GM12878 (cell line): ENCODE data around the gene SLC22A23. TPM values are rescaled to one million over a fixed set of nuclear protein-coding genes. Genes with fewer than 3 reads are reported as not detected.

Source experiments
- ATAC-seq: fragments of 200-7000 bp; cut with Tn5 transposase; 3 replicates; pipeline ENCODE4 v1.9.1; 2020; ENCODE audit warnings: mild to moderate bottlenecking, moderate library complexity
- BruUV-seq: library from RNA; stranded (reverse); fragments of 400-500 nt; replicated peaks from 2 replicates; lab custom pipeline; 2021; lab: Mats Ljungman, UMichigan
- CTCF ChIA-PET: fragments of 300-600 bp; sonication (Branson Sonifier 250); formaldehyde crosslinking; extraction: SDS; loops from one replicate; lab custom pipeline; 2021; ENCODE audit warnings: inconsistent platforms; lab: Yijun Ruan, JAX
- POLR2A ChIA-PET: fragments of 350-600 bp; formaldehyde crosslinking; extraction: SDS; loops from one replicate; lab custom pipeline; 2021; ENCODE audit warnings: inconsistent platforms; lab: Charles Lee
- RAD21 ChIA-PET: fragments of 300-600 bp; sonication (Branson Sonifier 250); formaldehyde crosslinking; loops from one replicate; lab custom pipeline; 2023; ENCODE audit warnings: antibody characterized with exemption; ENCODE audit not compliant: unreplicated experiment; lab: Charles Lee
- SMC1A ChIA-PET: fragments of 300-600 bp; sonication (Branson Sonifier 250); formaldehyde crosslinking; loops from one replicate; lab custom pipeline; 2023; ENCODE audit not compliant: unreplicated experiment, uncharacterized antibody; lab: Charles Lee
- DNase-seq: peaks from one replicate; pipeline ENCODE4 v3.0.0-alpha.2; 2011; ENCODE audit warnings: low read depth, low spot score
- FAIRE-seq: peaks from 3 replicates; lab custom pipeline; 2011; peaks lifted over from hg19 to GRCh38; lab: Jason Lieb, UNC
- H2AFZ ChIP-seq: 2 replicates; pipeline ENCODE4 v1.6.0; 2011; ENCODE audit warnings: low read depth, low read length, control low read depth; ENCODE audit not compliant: control insufficient read depth
- H3K27ac ChIP-seq: 2 replicates; pipeline ENCODE4 v1.5.1; 2011; ENCODE audit warnings: control low read depth; ENCODE audit not compliant: control insufficient read depth, insufficient read depth
- H3K27me3 ChIP-seq, 2 experiments: replicated peaks in 1 of 2; 2 replicates each; pipeline versions ENCODE4 v1.6.0 to v1.6.1; 2011; ENCODE audit warnings: low read length in 1 of 2; ENCODE audit not compliant: control insufficient read depth in 2 of 2, insufficient read depth in 2 of 2
- H3K36me3 ChIP-seq, 2 experiments: 2 replicates each; pipeline ENCODE4 v1.5.1; 2011; ENCODE audit warnings: low read length in 1 of 2; ENCODE audit not compliant: control insufficient read depth in 2 of 2, insufficient read depth in 2 of 2
- H3K4me1 ChIP-seq: 2 replicates; pipeline ENCODE4 v1.6.1; 2011; ENCODE audit warnings: mild to moderate bottlenecking, low read length, moderate library complexity, mixed read lengths; ENCODE audit not compliant: control insufficient read depth, insufficient read depth
- H3K4me2 ChIP-seq: 2 replicates; pipeline ENCODE4 v1.6.0; 2011; ENCODE audit warnings: control low read depth; ENCODE audit not compliant: control insufficient read depth, insufficient read depth
- H3K4me3 ChIP-seq: fragments of 200-600 bp; sonication (generic); 2 replicates; pipeline ENCODE4 v1.5.1; 2016
- H3K79me2 ChIP-seq: 2 replicates; pipeline ENCODE4 v1.6.0; 2011; ENCODE audit warnings: low read length; ENCODE audit not compliant: control insufficient read depth, insufficient read depth
- H3K9ac ChIP-seq: 2 replicates; pipeline ENCODE4 v1.8.0; 2011; ENCODE audit warnings: low read length, control low read depth, mixed read lengths; ENCODE audit not compliant: control insufficient read depth, insufficient read depth
- H3K9me3 ChIP-seq: replicated peaks from 3 replicates; pipeline ENCODE4 v1.5.1; 2011; ENCODE audit warnings: mild to moderate bottlenecking, low read length; ENCODE audit not compliant: control insufficient read depth, insufficient read depth
- H4K20me1 ChIP-seq: 2 replicates; pipeline ENCODE4 v1.6.0; 2011; ENCODE audit not compliant: control insufficient read depth, insufficient read depth
- BACH1 ChIP-seq: fragments of 450-650 bp; IDR thresholded peaks from 2 replicates; pipeline ENCODE4 v1.6.1; 2017; ENCODE audit warnings: mild to moderate bottlenecking, borderline replicate concordance
- CBFB ChIP-seq: IDR thresholded peaks from 2 replicates; pipeline ENCODE4 v1.6.1; 2016; ENCODE audit warnings: antibody characterized with exemption, low read depth
- CBX5 ChIP-seq: sonication (generic); IDR thresholded peaks from 2 replicates; pipeline ENCODE4 v1.6.1; 2016; ENCODE audit warnings: low read depth, moderate library complexity, mild to moderate bottlenecking, inconsistent platforms
- CEBPZ ChIP-seq: fragments of 150-350 bp; IDR thresholded peaks from 2 replicates; pipeline ENCODE4 v1.6.1; 2016; ENCODE audit warnings: low read depth, low read length
- FOS ChIP-seq: IDR thresholded peaks from 3 replicates; pipeline ENCODE4 v1.6.1; 2011; ENCODE audit warnings: borderline replicate concordance; ENCODE audit not compliant: insufficient read length; ENCODE audit errors: extremely low read depth
- HDAC2 ChIP-seq: fragments of 200-600 bp; sonication (generic); IDR thresholded peaks from 2 replicates; pipeline ENCODE4 v1.6.1; 2017
- MTA3 ChIP-seq: IDR thresholded peaks from 2 replicates; pipeline ENCODE4 v1.6.1; 2012; ENCODE audit warnings: low read length, inconsistent platforms, borderline replicate concordance
- NFXL1 ChIP-seq: fragments of 450-650 bp; IDR thresholded peaks from 2 replicates; pipeline ENCODE4 v1.6.1; 2017; ENCODE audit warnings: antibody characterized with exemption, mild to moderate bottlenecking, borderline replicate concordance
- PAX5 ChIP-seq: IDR thresholded peaks from 2 replicates; pipeline ENCODE4 v1.6.1; 2011; ENCODE audit warnings: low read depth, low read length, borderline replicate concordance
- RELA ChIP-seq: fragments of 450-650 bp; IDR thresholded peaks from 2 replicates; pipeline ENCODE4 v1.8.0; 2014; ENCODE audit warnings: borderline replicate concordance; ENCODE audit not compliant: partially characterized antibody
- RELB ChIP-seq: fragments of 450-650 bp; IDR thresholded peaks from 2 replicates; pipeline ENCODE4 v1.6.1; 2017; ENCODE audit warnings: low read depth, mild to moderate bottlenecking, moderate library complexity
- RUNX3 ChIP-seq: IDR thresholded peaks from 2 replicates; pipeline ENCODE4 v1.6.1; 2012; ENCODE audit warnings: low read length, inconsistent platforms
- SMAD5 ChIP-seq: IDR thresholded peaks from 2 replicates; pipeline ENCODE4 v1.6.1; 2016; ENCODE audit warnings: antibody characterized with exemption, low read depth
- SREBF2 ChIP-seq: IDR thresholded peaks from 2 replicates; pipeline ENCODE4 v1.6.1; 2012; ENCODE audit warnings: mild to moderate bottlenecking, low read length
- TARDBP ChIP-seq: IDR thresholded peaks from 2 replicates; pipeline ENCODE4 v1.6.1; 2016; ENCODE audit warnings: borderline replicate concordance
- ZBTB33 ChIP-seq: fragments of 450-650 bp; IDR thresholded peaks from 2 replicates; pipeline ENCODE4 v1.6.1; 2017; ENCODE audit warnings: mild to moderate bottlenecking
- WGBS: methylation state at CpG from one replicate; pipeline ENCODE4 v1.1.6; 2016; ENCODE audit warnings: low lambda C conversion rate; ENCODE audit not compliant: insufficient replicate concordance, insufficient coverage; ENCODE audit errors: missing lambda C conversion rate; 5-methylcytosine and 5-hydroxymethylcytosine counted together
- in situ Hi-C: fragments of 300-500 bp; cut with MboI; formaldehyde crosslinking; loops from 9 replicates; pipeline ENCODE4 v1.14.3; 2018; ENCODE audit warnings: mixed read lengths
- intact Hi-C: fragments of 100-400 bp; cut with micrococcal nuclease; formaldehyde crosslinking; loops from one replicate; pipeline ENCODE4 v1.14.2; 2022; ENCODE audit not compliant: unreplicated experiment
- polyA plus RNA-seq, 11 experiments: library from polyadenylated mRNA; depleted of rRNA in 4 of 11; unstranded in 6 of 11; stranded (reverse) in 5 of 11; fragments of >200 nt; fragmentation: Nextera tagmentation in 4 of 11; fragmentation: Illumina TruSeq in 1 of 11; extraction: Ambion mirVana in 4 of 11; extraction: Trizol in 1 of 11; gene quantifications; 1 replicate in 1 of 11; 2 replicates in 10 of 11; pipeline versions ENCODE4 v1.2.1 to v1.2.3, GENCODE V29; 2011 to 2016; ENCODE audit warnings: inconsistent platforms in 2 of 11, missing spikeins in 2 of 11, low read depth in 1 of 11
- total RNA-seq, 4 experiments: library from RNA; depleted of rRNA in 3 of 4; stranded (reverse); fragments of >200 nt in 3 of 4; fragmentation: Illumina TruSeq in 1 of 4; extraction: Trizol in 1 of 4; gene quantifications; 2 replicates each; pipeline versions ENCODE4 v1.2.1 to v1.2.3, GENCODE V29; 2013 to 2021

Gene SLC22A23
- total and polyA plus RNA-seq, 10 of the 15 experiments (the other 5 are each of a cell fraction or from before 2014, with no cell fraction given), result 0.20 to 2.4 (median 0.74) TPM

DNA sequence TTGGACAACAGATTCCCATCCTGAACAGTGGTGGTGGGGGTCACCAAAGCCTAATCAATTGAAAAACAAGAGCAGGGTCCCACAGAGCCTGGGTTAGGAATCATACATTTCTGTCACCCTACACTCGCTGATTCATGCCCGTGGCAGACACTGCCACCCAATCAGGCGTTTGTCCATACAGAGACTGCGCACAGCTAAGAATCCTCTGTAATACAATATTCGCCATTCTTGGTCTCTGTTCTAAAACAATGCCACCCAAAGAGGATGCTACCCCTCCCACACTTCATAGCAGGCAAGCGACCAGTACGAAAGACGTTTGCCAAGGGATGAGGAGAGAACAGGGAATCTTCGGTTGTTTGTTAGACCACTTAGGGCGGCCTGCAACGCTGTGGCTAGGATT, 28.1 kb upstream of the SLC22A23 start:
- intact Hi-C loops (no loop called here), in situ Hi-C loops (no loop called here)
- Histone ChIP-seq H3K79me2 (no peaks in the 10 kb centered on the region), H4K20me1 (no peaks in the 10 kb centered on the region), H3K9me3 (no peaks in the 10 kb centered on the region; the same call in 2 of the 3 replicates), H3K4me3 (no peak overlapping the region), H3K27ac (no peak overlapping the region), H3K4me2 (no peak overlapping the region), H2AFZ (no peak overlapping the region), H3K4me1 (no peaks in the 10 kb centered on the region), H3K36me3 (no peaks in the 10 kb centered on the region), H3K9ac (no peak overlapping the region), H3K27me3 (peaks cover 0 to 1% of the 10 kb centered on the region in 2 experiments; a peak in 3 of 4 replicates)
- DNase-seq, result no peak
- ChIA-PET CTCF (no interaction called here), RAD21 (no interaction called here), POLR2A (no interaction called here), SMC1A (no interaction called here)
- ATAC-seq, result no peak
- no peak for TF ChIP-seq FOS
- TF ChIP-seq RELA, result no peak
- TF ChIP-seq TARDBP, result no peak
- TF ChIP-seq ZBTB33, result no peak
- TF ChIP-seq SREBF2, result no peak
- TF ChIP-seq MTA3, result no peak
- TF ChIP-seq NFXL1, result no peak
- no peak for TF ChIP-seq BACH1
- no peak for TF ChIP-seq CBX5
- no peak for TF ChIP-seq RUNX3
- no peak for TF ChIP-seq SMAD5
- TF ChIP-seq PAX5, result no peak
- TF ChIP-seq HDAC2, result no peak
- TF ChIP-seq CBFB, result no peak
- TF ChIP-seq RELB, result no peak
- no peak for TF ChIP-seq CEBPZ
- FAIRE-seq, result no peak
- BruUV-seq, result no TSS peak
- 41% methylated on average over 11 of the region's 11 CpGs for WGBS
